ENCODE data around the gene EDN1.

Gene EDN1

DNA sequence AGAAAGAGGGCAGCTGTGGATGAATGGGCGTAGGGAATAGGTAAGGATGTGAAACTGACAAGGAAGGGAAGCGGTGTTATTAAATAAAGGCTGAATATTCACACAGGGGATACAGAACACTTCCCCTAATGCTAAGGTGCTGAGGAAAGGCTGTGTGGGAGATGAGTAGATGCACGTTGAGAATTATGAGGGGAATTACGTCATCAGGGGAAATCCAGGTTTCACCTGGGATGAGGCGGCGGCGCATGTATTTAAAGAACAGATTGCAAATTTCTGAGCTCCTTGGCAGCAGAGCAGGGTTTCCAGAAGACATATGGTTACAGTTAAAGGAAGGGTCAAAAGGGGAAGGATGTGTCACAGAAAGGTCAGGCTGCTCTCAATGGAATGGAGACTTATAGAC, 28.7 kb upstream of the EDN1 start:
- TF ChIP-seq, protein P1, sequence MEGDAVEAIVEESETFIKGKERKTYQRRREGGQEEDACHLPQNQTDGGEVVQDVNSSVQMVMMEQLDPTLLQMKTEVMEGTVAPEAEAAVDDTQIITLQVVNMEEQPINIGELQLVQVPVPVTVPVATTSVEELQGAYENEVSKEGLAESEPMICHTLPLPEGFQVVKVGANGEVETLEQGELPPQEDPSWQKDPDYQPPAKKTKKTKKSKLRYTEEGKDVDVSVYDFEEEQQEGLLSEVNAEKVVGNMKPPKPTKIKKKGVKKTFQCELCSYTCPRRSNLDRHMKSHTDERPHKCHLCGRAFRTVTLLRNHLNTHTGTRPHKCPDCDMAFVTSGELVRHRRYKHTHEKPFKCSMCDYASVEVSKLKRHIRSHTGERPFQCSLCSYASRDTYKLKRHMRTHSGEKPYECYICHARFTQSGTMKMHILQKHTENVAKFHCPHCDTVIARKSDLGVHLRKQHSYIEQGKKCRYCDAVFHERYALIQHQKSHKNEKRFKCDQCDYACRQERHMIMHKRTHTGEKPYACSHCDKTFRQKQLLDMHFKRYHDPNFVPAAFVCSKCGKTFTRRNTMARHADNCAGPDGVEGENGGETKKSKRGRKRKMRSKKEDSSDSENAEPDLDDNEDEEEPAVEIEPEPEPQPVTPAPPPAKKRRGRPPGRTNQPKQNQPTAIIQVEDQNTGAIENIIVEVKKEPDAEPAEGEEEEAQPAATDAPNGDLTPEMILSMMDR (IDR thresholded peaks at IDR 0.05; ENCODE audit: low read length, missing control alignments): no peak
- no peak for DNase-seq (ENCODE audit: low read depth)
- H3K4me3 ChIP-seq (replicated peaks; ENCODE audit: low read depth, low read length): no peak overlapping the region

DNA sequence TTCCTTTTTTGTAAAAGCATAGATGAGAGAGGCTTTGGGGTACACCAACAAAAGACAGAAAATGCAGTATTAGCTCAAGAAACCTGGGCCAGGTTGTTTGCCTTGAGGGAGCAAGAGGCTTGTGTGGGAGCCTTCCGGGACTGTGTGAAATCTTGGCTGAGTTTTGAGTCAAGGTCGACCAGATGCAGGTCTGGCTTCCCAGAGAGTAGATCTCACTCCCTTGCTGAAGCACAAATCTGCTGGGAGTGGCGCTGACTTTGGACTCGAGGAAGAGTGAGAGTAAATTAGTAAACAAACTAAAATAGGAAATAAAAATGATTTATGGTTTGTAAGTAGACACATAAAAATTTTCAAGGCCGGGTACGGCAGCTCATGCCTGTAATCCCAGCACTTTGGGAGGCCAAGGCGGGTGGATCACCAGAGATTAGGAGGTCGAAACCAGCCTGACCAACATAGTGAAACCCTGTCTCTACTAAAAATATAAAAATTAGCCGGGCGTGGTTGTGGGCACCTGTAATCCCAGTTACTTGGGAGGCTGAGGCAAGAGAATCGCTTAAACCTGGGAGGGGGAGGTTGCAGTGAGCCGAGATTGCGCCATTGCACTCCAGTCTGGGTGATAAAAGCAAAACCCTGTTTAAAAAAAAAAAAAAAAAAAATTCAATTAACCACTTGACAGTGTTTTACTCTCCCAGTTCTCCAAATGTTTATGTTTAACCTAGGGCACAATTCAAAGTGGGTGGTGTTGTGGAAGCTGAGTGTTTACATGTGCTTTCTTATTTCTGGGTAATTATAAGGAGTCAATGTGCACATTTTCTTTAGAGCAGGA, 27.7 kb upstream of the EDN1 start:
- TF ChIP-seq, protein P1 (IDR thresholded peaks at IDR 0.05; ENCODE audit: low read length, missing control alignments): no peak
- H3K4me3 ChIP-seq (replicated peaks; ENCODE audit: low read depth, low read length): no peak overlapping the region
- no peak for DNase-seq (ENCODE audit: low read depth)

DNA sequence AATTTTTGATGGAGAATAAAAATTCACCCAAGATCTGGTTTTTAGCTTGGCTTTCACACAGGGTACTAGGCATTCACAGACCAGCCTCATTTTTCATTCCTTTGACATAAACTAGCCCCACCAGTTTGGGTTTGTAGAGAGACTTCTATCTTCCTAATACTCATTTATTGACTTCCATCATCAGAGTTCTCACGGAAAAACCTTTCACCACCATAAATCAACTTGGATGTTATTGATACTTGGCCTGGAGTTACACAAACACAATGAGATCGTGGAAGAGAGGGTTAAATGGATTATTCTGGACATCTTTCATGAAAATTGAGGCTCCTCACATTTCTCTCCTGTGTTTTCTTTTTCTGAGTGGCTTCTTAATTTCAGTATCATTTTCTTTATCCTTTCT, 26.8 kb upstream of the EDN1 start:
- no peak overlapping the region for H3K4me3 ChIP-seq (replicated peaks; ENCODE audit: low read depth, low read length)
- TF ChIP-seq, protein P1 (IDR thresholded peaks at IDR 0.05; ENCODE audit: low read length, missing control alignments): no peak
- DNase-seq (ENCODE audit: low read depth): no peak

DNA sequence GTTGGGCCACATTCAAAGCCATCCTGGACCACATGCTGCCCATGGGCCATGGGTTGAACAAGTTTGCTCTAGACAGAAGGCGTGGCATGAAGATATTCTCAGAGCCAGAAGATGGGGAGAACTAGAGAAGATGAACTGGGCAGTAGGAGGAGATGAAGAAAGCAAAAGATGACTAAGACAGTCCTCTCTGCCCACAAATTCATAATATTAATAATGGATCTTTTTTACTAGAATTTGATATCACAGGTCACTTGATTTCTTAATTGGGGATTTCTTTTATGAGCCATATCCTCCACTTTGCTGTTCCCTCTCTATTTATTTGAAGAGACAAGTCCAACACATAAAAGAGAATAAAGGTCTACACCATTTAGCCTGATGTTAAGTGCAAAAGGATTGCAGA, 25.5 kb upstream of the EDN1 start:
- TF ChIP-seq, protein P1 (IDR thresholded peaks at IDR 0.05; ENCODE audit: low read length, missing control alignments): no peak
- H3K4me3 ChIP-seq (replicated peaks; ENCODE audit: low read depth, low read length): no peak overlapping the region
- no peak for DNase-seq (ENCODE audit: low read depth)

DNA sequence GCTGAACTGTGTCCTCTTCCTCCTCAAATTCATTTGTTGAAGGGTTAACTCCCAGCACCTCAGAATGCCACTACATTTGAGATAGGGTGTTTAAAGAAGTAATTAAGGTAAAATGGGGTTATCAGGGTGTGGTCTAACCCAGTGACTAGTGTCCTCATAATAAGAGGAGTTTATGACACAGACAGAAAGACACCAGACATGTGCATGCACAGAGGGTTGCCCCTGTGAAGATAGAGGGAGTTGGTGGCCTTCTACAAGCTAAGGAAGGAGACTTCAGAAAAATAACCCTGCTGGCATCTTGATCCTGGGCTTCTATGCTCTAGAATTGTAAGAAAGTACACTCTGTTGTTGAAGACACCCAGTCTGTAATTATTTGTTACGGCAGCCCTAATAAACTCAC, 24.9 kb upstream of the EDN1 start:
- no peak overlapping the region for H3K4me3 ChIP-seq (replicated peaks; ENCODE audit: low read depth, low read length)
- TF ChIP-seq, protein P1 (IDR thresholded peaks at IDR 0.05; ENCODE audit: low read length, missing control alignments): no peak
- no peak for DNase-seq (ENCODE audit: low read depth)

DNA sequence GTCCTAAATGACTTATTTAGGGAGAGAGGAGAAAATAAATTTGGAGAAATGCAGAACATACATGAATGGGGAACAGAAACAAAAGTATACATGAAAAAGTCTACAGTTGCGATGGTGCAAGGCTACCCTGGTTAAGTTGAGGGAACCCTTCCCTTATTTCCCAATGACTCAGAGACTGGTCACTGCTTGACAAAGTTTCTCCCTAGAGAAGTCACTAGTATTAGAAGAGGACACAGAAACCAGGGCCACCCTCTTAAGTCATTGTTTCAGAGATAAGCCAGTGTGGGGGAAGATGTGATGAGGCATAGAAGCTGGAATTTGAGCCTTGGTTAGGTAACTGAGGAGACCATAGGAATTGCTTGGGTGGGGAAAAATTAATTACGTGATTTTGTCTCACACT, 24.4 kb upstream of the EDN1 start:
- peak; percentile 52 for DNase-seq (ENCODE audit: low read depth)
- H3K4me3 ChIP-seq (replicated peaks; ENCODE audit: low read depth, low read length): no peak overlapping the region
- TF ChIP-seq, protein P1 (IDR thresholded peaks at IDR 0.05; ENCODE audit: low read length, missing control alignments): no peak

DNA sequence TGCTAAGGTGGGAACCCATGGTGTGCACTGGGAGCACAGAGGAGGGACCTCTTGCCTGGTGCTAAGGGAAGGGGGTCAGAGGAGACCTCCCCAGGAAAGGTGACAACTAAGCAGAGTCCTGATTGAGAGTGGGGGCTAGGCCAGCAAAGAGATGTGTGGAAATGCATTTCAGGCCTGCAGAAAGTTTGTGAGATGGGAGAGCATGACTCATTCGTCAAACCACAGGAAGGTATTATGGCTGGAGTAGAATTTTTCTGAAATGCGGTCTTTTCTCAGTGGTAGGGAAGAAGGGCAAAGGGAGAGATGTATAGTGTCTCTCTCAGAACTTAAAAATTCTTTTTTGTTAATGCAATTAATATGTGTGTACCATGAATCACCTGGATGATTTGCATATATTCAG, 23.6 kb upstream of the EDN1 start:
- TF ChIP-seq, protein P1 (IDR thresholded peaks at IDR 0.05; ENCODE audit: low read length, missing control alignments): no peak
- H3K4me3 ChIP-seq (replicated peaks; ENCODE audit: low read depth, low read length): no peak overlapping the region
- peak; percentile 55 for DNase-seq (ENCODE audit: low read depth)

All from fibroblast of pulmonary artery (primary cell).